Measurements from ENCODE around the gene ZFC3H1. TPM values are rescaled to one million over a fixed set of nuclear protein-coding genes. Genes with fewer than 3 reads are reported as not detected.

Gene ZFC3H1
- total RNA-seq, 3 donors from 2014 or later (not counting 1 experiment from before 2014, with no cell fraction given), result 158 to 164 (median 164) TPM

DNA sequence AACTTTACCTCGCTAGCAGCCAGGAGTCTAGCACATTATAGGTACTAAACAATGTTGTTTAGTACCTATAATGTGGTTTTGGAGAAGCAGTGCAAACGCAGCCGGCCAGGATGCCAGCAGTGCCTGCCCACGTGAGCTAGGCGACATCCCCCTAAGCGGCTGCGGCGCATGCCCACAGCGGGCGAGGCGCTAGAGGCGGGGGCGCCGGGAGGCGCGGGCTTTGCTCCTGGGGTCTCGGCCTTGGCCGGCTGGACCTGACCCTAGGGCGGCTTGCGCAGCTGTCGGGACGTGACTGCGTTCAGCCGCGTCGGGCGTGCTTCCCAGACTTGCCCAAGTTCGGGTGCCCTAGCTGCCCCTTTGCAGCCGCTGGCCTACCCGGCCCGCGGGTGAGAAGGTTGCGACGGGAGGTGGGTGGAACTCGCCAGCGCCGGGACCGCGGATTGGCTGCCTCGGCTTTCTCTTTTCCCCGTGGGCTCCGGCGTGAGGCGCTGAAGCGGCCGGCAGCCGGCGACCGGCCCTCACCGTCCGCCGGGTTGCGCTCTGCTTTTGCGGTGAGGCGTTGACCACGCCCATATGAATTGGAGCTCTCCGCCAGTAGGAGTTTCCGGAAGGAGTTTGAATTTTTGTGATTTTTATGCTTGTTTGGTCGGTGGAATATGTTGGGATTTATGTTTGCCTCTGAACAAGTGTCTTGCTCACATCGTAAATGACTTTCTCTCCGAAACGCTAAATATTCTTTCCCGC lies 22.4 kb upstream of the ZFC3H1 start, which contains the start of gene TMEM19:
TMEM19 (plus strand) TSS at position 169 of the 744 bp plus-strand sequence. CDS start 599 bp downstream, outside the sequence.
- intact Hi-C loops (cut with micrococcal nuclease), result loop anchor here (1.0 to 2.0 kb wide), 2 partner anchors 22 to 69 kb away; partner anchors contain the start of genes RAB21 and THAP2
- no peaks in the 10 kb centered on the region for H3K9me3 Mint-ChIP-seq
- H3K27me3 ChIP-seq (ENCODE audit: control insufficient read depth, insufficient read depth, low read length), result no peaks in the 10 kb centered on the region
- TF ChIP-seq, protein P1, sequence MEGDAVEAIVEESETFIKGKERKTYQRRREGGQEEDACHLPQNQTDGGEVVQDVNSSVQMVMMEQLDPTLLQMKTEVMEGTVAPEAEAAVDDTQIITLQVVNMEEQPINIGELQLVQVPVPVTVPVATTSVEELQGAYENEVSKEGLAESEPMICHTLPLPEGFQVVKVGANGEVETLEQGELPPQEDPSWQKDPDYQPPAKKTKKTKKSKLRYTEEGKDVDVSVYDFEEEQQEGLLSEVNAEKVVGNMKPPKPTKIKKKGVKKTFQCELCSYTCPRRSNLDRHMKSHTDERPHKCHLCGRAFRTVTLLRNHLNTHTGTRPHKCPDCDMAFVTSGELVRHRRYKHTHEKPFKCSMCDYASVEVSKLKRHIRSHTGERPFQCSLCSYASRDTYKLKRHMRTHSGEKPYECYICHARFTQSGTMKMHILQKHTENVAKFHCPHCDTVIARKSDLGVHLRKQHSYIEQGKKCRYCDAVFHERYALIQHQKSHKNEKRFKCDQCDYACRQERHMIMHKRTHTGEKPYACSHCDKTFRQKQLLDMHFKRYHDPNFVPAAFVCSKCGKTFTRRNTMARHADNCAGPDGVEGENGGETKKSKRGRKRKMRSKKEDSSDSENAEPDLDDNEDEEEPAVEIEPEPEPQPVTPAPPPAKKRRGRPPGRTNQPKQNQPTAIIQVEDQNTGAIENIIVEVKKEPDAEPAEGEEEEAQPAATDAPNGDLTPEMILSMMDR (IDR thresholded peaks at IDR 0.05), result no peak
- WGBS (ENCODE audit: insufficient coverage), result under 1% methylated on average over 60 of the region's 63 CpGs
- peaks cover 2% of the 10 kb centered on the region for H3K36me3 ChIP-seq (ENCODE audit: control insufficient read depth, insufficient read depth, low read length)
- H3K4me3 ChIP-seq (ENCODE audit: low read length), result peak within 1 kb of the TSS; percentile 90
- DNase-seq (peak; percentile 78 to 91), ATAC-seq (peak; percentile 89 to 94 (median 91))
- H3K36me3 Mint-ChIP-seq, result no peaks in the 10 kb centered on the region
- peaks cover 22 to 33% of the 10 kb centered on the region in 2 donors for H3K4me1 Mint-ChIP-seq
- H3K4me3 Mint-ChIP-seq, result peak within 1 kb of the TSS; percentile 97
- no peaks in the 10 kb centered on the region for H3K9me3 ChIP-seq (ENCODE audit: control insufficient read depth, insufficient read depth, low read length)
- peak within 1 kb of the TSS; percentile 81 for H3K27ac ChIP-seq (ENCODE audit: low read length)
- peaks cover 17% of the 10 kb centered on the region for H3K4me1 ChIP-seq (ENCODE audit: control insufficient read depth, insufficient read depth, low read length)
- peaks cover 0 to 3% of the 10 kb centered on the region in 2 donors for H3K27me3 Mint-ChIP-seq (ENCODE audit: low read depth in 2 of 2)
- peak within 1 kb of the TSS; percentile 94 to 96 for H3K27ac Mint-ChIP-seq

DNA sequence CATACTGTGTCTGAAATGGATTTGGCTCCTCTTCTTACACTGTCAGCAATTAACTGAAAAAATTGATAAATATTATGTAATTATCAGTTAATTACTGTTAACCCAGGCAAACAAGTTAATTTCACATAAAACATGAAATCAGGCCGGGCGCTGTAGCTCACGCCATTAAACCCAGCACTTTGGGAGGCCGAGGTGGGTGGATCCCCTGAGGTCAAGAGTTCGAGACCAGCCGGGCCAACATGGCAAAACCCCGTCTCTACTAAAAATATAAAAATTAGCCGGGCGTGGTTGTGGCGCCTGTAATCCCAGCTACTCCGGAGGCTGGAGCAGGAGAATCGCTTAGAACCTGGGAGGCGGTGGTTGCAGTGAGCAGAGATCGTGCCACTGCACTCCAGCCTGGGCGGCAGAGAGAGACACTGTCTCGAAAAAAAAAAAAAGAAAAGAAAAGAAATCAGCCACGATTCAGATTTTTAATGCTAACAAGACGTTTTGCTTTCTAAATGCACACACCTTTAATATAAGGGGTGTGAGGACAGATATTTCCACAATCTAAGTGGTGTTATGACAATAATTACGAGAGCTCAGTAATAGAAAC lies 21.8 kb upstream of the ZFC3H1 start:
- Histone ChIP-seq H3K9me3 (ENCODE audit: control insufficient read depth, insufficient read depth, low read length) (no peaks in the 10 kb centered on the region), H3K4me1 (ENCODE audit: control insufficient read depth, insufficient read depth, low read length) (peaks cover 17% of the 10 kb centered on the region), H3K36me3 (ENCODE audit: control insufficient read depth, insufficient read depth, low read length) (peaks cover 2% of the 10 kb centered on the region), H3K27ac (ENCODE audit: low read length) (peak overlapping the region; percentile 81), H3K4me3 (ENCODE audit: low read length) (peak overlapping the region; percentile 90), H3K27me3 (ENCODE audit: control insufficient read depth, insufficient read depth, low read length) (no peaks in the 10 kb centered on the region)
- no peaks in the 10 kb centered on the region for H3K9me3 Mint-ChIP-seq
- ATAC-seq (no peak), DNase-seq (peak in 1 of 2 donors; percentile 8)
- peak overlapping the region; percentile 94 to 96 for H3K27ac Mint-ChIP-seq
- H3K4me1 Mint-ChIP-seq, result peaks cover 22 to 29% of the 10 kb centered on the region in 2 donors
- TF ChIP-seq, protein P1 (IDR thresholded peaks at IDR 0.05), result no peak
- intact Hi-C loops (cut with micrococcal nuclease), result no loop called here
- peaks cover 0 to 3% of the 10 kb centered on the region in 2 donors for H3K27me3 Mint-ChIP-seq (ENCODE audit: low read depth in 2 of 2)
- WGBS (ENCODE audit: insufficient coverage), result 61% methylated on average over 17 of the region's 19 CpGs
- peak overlapping the region; percentile 97 for H3K4me3 Mint-ChIP-seq
- H3K36me3 Mint-ChIP-seq, result no peaks in the 10 kb centered on the region

DNA sequence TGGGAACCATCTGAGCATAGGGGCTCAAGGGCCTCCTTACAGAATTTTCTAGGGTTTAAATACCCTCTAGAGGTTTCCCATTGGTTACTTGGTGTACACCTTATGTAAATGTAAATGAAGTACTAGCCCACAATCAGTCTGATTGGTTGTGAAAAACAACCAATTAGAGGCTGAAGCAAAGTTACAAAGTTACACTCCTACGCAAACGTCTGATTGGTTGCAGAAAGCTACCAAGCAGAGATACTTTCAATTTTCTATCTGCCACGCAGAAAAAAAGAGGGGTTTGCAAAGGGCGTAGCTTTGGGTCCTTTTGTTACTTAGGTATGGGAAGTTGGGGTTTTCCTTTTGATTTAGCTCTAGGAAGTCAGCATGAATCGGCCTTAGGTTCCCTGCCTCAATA lies 20.4 kb upstream of the ZFC3H1 start:
- H3K4me1 ChIP-seq (ENCODE audit: control insufficient read depth, insufficient read depth, low read length), result peaks cover 17% of the 10 kb centered on the region
- Mint-ChIP-seq H3K27ac (no peak overlapping the region), H3K4me3 (peak overlapping the region; percentile 37), H3K36me3 (no peaks in the 10 kb centered on the region), H3K4me1 (peaks cover 16 to 22% of the 10 kb centered on the region in 2 donors), H3K27me3 (ENCODE audit: low read depth in 2 of 2) (peaks cover 0 to 3% of the 10 kb centered on the region in 2 donors), H3K9me3 (no peaks in the 10 kb centered on the region)
- DNase-seq (peak in 1 of 2 donors; percentile 61), ATAC-seq (no peak)
- H3K27me3 ChIP-seq (ENCODE audit: control insufficient read depth, insufficient read depth, low read length), result no peaks in the 10 kb centered on the region
- TF ChIP-seq, protein P1 (IDR thresholded peaks at IDR 0.05), result no peak
- H3K36me3 ChIP-seq (ENCODE audit: control insufficient read depth, insufficient read depth, low read length), result no peaks in the 10 kb centered on the region
- intact Hi-C loops (cut with micrococcal nuclease), result no loop called here
- 44% methylated on average over 4 of the region's 5 CpGs for WGBS (ENCODE audit: insufficient coverage)
- H3K27ac ChIP-seq (ENCODE audit: low read length), result no peak overlapping the region
- H3K4me3 ChIP-seq (ENCODE audit: low read length), result no peak overlapping the region
- no peaks in the 10 kb centered on the region for H3K9me3 ChIP-seq (ENCODE audit: control insufficient read depth, insufficient read depth, low read length)
